GM12874 (cell line): ENCODE data around the gene RAC2.

ENCODE experiments used
- TF ChIP-seq, protein P1 (sequence below): IDR thresholded peaks from 2 replicates; pipeline ENCODE4 v1.5.1; 2011; ENCODE audit warnings: low read depth, mild to moderate bottlenecking, control low read depth, low read length, moderate library complexity; ENCODE audit not compliant: insufficient read depth

The RAC2 gene

DNA sequence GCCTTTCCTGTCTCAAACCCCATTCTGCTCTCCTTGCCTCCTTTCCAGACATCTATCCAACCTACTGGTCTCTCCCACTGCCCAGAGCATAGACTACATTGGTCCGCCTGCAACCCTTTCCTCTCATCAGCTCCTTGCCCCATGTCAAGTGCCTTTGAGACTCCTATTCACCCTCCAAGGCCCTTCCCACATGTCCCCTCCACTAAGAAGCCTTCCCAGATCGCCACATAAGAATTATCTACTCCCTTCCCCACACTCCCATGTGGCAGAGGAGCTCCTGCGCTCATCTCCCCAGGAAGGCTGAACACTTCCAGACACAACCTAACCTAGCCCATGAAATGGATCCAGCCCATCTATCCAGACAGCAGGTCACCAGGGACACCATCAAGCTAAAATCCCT lies 66.3 kb downstream of the RAC2 start:
- TF ChIP-seq, protein P1, sequence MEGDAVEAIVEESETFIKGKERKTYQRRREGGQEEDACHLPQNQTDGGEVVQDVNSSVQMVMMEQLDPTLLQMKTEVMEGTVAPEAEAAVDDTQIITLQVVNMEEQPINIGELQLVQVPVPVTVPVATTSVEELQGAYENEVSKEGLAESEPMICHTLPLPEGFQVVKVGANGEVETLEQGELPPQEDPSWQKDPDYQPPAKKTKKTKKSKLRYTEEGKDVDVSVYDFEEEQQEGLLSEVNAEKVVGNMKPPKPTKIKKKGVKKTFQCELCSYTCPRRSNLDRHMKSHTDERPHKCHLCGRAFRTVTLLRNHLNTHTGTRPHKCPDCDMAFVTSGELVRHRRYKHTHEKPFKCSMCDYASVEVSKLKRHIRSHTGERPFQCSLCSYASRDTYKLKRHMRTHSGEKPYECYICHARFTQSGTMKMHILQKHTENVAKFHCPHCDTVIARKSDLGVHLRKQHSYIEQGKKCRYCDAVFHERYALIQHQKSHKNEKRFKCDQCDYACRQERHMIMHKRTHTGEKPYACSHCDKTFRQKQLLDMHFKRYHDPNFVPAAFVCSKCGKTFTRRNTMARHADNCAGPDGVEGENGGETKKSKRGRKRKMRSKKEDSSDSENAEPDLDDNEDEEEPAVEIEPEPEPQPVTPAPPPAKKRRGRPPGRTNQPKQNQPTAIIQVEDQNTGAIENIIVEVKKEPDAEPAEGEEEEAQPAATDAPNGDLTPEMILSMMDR, result no peak

DNA sequence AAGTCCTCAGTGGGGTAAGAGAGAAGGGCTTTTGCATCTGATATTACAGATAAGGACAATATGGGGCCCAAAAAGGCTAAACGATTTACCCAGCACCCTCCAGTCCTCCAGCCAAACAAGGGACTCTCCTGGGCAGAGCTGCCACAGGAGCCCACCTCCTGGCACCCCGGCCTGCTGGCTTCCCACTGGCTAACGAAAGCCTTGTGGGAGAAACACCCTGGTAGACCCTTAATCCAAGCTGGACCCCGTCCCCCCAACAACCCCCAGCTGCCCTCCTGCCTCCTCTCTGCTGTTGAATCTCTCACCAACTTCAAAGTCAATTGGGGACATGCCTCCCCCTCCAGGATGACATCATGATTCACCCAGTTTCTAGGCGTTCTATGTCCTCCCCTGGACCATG lies 66.8 kb downstream of the RAC2 start:
- TF ChIP-seq, protein P1, result no peak

DNA sequence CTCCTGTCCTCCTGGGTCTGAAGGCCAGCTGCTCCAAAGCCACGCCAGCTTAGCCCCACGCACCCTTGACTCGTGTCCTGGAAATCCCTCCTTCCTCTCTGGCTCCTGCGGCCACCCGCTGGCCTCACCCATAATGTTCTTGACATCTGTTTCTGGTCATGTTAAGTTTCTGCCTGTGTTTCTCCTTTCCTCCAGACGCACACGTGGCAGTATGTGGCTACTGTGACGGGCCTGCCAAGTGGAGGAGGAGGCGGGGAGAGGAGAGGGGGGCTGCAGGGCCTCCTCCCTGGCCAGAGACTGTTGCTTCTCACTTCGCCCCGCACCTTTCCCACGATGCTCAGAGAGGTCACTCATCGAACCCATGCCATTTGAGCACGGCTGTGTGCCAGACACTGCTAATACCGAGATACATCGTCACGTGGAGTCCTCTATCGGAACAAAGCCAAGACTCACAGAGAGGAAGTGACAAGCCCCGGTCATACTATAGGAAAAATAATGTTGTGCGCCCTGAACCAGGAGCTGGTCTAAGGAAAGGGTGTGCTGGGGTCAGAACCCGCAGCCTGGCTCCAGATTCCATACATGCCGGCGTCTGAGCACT lies 67.5 kb downstream of the RAC2 start:
- TF ChIP-seq, protein P1, result no peak

DNA sequence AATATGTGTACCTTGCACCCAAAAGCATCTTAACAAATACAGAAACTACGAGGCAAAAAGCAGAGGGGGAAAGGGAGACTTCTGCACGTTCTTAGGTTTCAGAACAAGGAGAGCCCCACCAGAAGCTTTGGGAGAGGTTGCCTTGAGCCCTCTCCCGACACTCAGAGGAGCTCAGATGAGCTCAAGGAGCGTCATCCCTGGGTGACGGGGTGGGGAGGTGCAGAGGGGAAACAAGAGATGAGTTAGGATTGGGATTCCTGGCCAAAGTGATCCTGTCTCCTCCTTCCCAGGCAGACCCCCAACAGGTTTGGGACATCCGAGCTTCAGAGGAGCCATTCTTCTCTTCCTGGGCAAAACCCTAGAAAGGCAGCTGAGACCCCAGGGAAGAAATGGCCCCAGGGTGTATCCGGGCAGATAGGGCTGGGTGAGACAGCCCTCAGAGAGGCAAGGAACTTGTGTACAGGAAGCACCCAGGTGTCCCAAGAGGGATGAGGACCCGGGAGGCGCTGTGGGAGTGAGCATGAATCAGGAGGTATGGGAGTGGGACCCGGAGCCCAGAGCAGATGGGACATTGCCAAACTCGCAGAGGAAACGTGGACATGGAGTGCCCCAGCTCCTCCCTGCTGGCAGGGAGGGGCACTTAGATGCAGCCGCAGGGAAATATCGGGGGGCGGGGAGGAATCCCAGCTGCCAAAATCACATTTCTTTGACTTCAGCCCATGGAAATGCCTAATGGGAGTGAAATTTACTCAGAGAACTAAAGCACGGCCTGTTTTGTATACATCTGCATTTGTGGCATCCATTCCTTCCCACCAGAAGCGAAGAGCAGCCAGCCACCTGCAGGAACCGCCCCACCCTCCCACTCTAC lies 68.4 kb downstream of the RAC2 start:
- TF ChIP-seq, protein P1, result no peak
